RWPE2 (cell line): Measurements from ENCODE around the gene TRIM72.
"Not testable (repeated sequence)": the region's sequence is repeated elsewhere in the genome, so short reads cannot be mapped to it uniquely, and the experiment has no call there.

Source experiments
- ATAC-seq: fragments of 200-7000 bp; cut with Tn5 transposase; 3 replicates; pipeline ENCODE4 v1.9.1; 2021; ENCODE audit warnings: low read depth
- DNase-seq: peaks from one replicate; pipeline ENCODE4 v3.0.0-alpha.2; 2020; ENCODE audit warnings: low spot score
- H3K27ac ChIP-seq: fragments of 450-650 bp; 2 replicates; pipeline ENCODE4 v1.5.1; 2017; ENCODE audit warnings: mild to moderate bottlenecking; ENCODE audit not compliant: poor library complexity, severe bottlenecking
- H3K27me3 ChIP-seq: fragments of 250-450 bp; sonication (Bioruptor Pico); 2 replicates; pipeline ENCODE4 v1.5.1; 2021; ENCODE audit warnings: mild to moderate bottlenecking, moderate library complexity; ENCODE audit not compliant: insufficient read depth, poor library complexity, severe bottlenecking
- H3K36me3 ChIP-seq: fragments of 250-450 bp; sonication (Bioruptor Pico); 2 replicates; pipeline ENCODE4 v1.5.1; 2020; ENCODE audit warnings: low read depth, mild to moderate bottlenecking, moderate library complexity
- H3K4me1 ChIP-seq: fragments of 250-450 bp; sonication (Bioruptor Pico); 2 replicates; pipeline ENCODE4 v1.5.1; 2021; ENCODE audit warnings: mild to moderate bottlenecking, moderate library complexity; ENCODE audit not compliant: insufficient read depth, poor library complexity, severe bottlenecking
- H3K4me3 ChIP-seq: fragments of 250-450 bp; sonication (Bioruptor Pico); 2 replicates; pipeline ENCODE4 v1.5.1; 2021; ENCODE audit warnings: mild to moderate bottlenecking, moderate library complexity; ENCODE audit not compliant: severe bottlenecking
- H3K9me3 ChIP-seq: fragments of 250-450 bp; sonication (Bioruptor Pico); 2 replicates; pipeline ENCODE4 v1.5.1; 2021; ENCODE audit warnings: mild to moderate bottlenecking, moderate library complexity; ENCODE audit not compliant: severe bottlenecking
- TF ChIP-seq, protein P1 (sequence below): fragments of 450-650 bp; IDR thresholded peaks from one replicate; pipeline ENCODE4 v1.5.1; 2017; ENCODE audit warnings: mild to moderate bottlenecking, moderate library complexity; ENCODE audit not compliant: poor library complexity, severe bottlenecking

The TRIM72 gene

GRCh38 chr16:31268891-31269290 is 55.0 kb downstream of the TRIM72 start:
- TF ChIP-seq, protein P1, sequence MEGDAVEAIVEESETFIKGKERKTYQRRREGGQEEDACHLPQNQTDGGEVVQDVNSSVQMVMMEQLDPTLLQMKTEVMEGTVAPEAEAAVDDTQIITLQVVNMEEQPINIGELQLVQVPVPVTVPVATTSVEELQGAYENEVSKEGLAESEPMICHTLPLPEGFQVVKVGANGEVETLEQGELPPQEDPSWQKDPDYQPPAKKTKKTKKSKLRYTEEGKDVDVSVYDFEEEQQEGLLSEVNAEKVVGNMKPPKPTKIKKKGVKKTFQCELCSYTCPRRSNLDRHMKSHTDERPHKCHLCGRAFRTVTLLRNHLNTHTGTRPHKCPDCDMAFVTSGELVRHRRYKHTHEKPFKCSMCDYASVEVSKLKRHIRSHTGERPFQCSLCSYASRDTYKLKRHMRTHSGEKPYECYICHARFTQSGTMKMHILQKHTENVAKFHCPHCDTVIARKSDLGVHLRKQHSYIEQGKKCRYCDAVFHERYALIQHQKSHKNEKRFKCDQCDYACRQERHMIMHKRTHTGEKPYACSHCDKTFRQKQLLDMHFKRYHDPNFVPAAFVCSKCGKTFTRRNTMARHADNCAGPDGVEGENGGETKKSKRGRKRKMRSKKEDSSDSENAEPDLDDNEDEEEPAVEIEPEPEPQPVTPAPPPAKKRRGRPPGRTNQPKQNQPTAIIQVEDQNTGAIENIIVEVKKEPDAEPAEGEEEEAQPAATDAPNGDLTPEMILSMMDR: no peak
- ATAC-seq: no peak

DNA sequence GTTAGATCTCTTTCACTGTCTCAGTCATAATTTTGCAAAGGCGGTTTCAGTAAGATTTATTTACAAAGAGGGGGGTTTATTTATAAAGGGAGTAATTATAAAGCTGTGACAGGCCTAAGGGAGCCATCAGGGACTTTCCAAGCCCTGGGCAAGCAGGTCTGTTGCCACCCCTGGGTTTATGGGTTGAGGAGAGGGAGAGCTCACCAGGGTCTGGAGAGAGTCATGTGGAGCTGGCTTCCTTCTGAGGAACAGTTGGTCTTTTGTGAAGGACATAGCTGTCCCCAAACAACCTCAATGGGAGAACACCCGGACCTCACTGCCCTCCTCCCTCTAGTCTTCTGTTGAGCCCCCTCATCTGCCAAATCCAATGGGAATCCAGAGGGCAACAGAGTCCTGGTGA is 55.6 kb downstream of the TRIM72 start:
- Histone ChIP-seq H3K4me1 (peaks cover 10% of the 10 kb centered on the region), H3K27me3 (no peaks in the 10 kb centered on the region)
- DNase-seq: no peak

More at GRCh38 chr16:31268891-31269290, 55.0 kb downstream of the TRIM72 start:
- peaks cover 3% of the 10 kb centered on the region for H3K4me1 ChIP-seq
- no peaks in the 10 kb centered on the region for H3K27me3 ChIP-seq
- no peaks in the 10 kb centered on the region for H3K36me3 ChIP-seq
- DNase-seq: no peak
- H3K27ac ChIP-seq: no peak overlapping the region
- H3K9me3 ChIP-seq: no peaks in the 10 kb centered on the region
- H3K4me3 ChIP-seq: no peak overlapping the region

DNA sequence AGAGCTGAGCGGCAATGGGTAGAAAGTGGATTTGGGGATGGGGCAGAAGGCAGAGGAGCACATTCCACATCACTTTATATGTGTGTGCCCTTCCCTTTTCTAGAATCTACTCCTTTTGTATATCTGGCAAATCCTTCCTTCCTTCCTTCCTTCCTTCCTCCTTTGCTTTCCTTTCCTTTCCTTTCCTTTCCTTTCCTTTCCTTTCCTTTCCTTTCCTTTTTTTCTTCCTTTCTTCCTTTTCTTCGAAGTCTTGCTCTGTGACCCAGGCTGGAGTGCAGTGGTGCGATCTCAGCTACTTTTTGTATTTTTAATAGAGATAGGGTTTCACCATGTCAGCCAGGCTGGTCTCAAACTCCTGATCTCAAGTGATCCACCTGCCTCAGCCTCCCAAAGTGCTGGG is 56.1 kb downstream of the TRIM72 start:
- ATAC-seq, H3K27me3 ChIP-seq, H3K9me3 ChIP-seq, DNase-seq, H3K27ac ChIP-seq, H3K36me3 ChIP-seq, H3K4me3 ChIP-seq: not testable (repeated sequence)
- peaks cover 13% of the 10 kb centered on the region for H3K4me1 ChIP-seq

More for the DNA sequence above, 55.6 kb downstream of the TRIM72 start:
- TF ChIP-seq, protein P1: no peak
- ATAC-seq: no peak
- H3K9me3 ChIP-seq: no peaks in the 10 kb centered on the region
- no peak overlapping the region for H3K27ac ChIP-seq
- H3K36me3 ChIP-seq: no peaks in the 10 kb centered on the region
- no peak overlapping the region for H3K4me3 ChIP-seq

DNA sequence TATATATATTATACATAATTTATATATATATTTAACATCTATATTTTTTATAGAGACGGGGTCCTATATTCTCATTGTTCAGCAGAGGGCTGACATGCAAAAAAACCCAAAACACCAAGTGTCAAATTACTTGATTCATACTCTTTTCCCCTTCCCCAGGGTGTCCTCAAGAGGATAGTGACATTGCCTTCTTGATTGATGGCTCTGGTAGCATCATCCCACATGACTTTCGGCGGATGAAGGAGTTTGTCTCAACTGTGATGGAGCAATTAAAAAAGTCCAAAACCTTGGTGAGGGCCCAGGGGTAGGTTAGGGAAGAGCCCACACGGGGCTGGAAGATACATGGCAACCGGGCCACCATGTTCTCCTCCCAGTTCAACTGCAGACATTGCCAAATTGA is 56.9 kb downstream of the TRIM72 start:
- DNase-seq (no peak), ATAC-seq (no peak)
- Histone ChIP-seq H3K27me3 (no peaks in the 10 kb centered on the region), H3K4me1 (peaks cover 12% of the 10 kb centered on the region), H3K36me3 (no peaks in the 10 kb centered on the region), H3K9me3 (no peaks in the 10 kb centered on the region), H3K27ac (no peak overlapping the region), H3K4me3 (no peak overlapping the region)
- TF ChIP-seq, protein P1: no peak

DNA sequence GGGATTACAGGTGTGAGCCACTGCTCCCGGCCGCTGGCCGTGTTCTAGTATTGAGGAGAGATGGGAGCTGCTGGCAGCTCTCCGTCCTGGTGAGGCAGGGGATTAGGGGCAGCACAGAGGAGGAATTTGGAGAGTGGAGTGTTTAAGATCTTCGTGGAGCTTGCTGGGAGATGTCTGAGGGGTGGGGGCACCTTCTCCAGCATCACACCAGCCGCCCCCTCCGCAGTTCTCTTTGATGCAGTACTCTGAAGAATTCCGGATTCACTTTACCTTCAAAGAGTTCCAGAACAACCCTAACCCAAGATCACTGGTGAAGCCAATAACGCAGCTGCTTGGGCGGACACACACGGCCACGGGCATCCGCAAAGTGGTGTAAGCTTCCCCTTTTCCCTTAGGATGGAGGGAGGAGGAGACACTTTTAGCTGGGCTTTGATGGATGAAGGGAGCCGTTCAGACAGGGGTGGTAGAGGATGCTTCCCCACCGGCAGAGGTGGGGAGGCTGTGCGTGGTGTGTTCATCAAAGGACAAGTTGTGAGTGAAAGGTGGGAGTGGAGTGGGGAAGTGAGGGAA is 57.8 kb downstream of the TRIM72 start:
- Histone ChIP-seq H3K36me3 (no peaks in the 10 kb centered on the region), H3K4me3 (no peak overlapping the region), H3K9me3 (no peaks in the 10 kb centered on the region), H3K27me3 (no peaks in the 10 kb centered on the region), H3K4me1 (peaks cover 12% of the 10 kb centered on the region), H3K27ac (no peak overlapping the region)
- DNase-seq (no peak), ATAC-seq (no peak)
- TF ChIP-seq, protein P1: no peak
